ENCODE measurements around the gene CCL2.

DNA sequence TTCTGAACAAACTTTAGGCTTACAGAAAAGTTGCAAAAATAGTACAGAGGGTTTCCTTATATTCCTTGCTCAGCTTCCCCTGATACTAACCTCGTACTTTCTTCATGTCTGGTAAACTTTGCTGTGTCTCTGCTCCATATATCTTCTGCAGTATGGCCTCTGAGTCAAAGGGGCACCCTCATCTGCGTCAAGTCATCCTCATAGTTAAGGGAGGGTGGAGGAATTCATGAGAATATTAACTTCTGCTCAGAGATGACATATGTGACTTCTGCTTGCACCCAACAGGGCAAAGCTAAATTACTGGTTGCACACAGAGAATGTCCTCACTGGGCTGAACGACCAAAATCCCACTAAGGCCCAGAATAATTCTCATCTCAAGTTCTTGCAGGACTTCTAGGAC lies 10.6 kb downstream of the CCL2 start:
- TF ChIP-seq EZH2 (IDR thresholded peaks at IDR 0.05; ENCODE audit: insufficient read depth, poor library complexity, severe bottlenecking) (no peak), EZH2phosphoT487 (IDR thresholded peaks at IDR 0.05; ENCODE audit: insufficient read depth, low read depth) (no peak)

Data from GM23248 (cell line).